NCI-H524 (cell line): ENCODE data around the gene EPB41L5.
"Not testable (repeated sequence)": the region's sequence is repeated elsewhere in the genome, so short reads cannot be mapped to it uniquely, and the experiment has no call there.

ENCODE experiments used
- DNase-seq, 2 experiments: peaks; one replicate each; lab custom pipeline; 2025; lab: John Stamatoyannopoulos, UW

Gene EPB41L5

GRCh38 chr2:120029672-120030640 is 17.1 kb downstream of the EPB41L5 start:
- no peak for DNase-seq

GRCh38 chr2:120032297-120032696 is 19.4 kb downstream of the EPB41L5 start:
- DNase-seq: no peak

- DNase-seq: peak in 1 of 2 experiments; percentile 2
Observed at GRCh38 chr2:120034027-120034426, 21.1 kb downstream of the EPB41L5 start.

- no peak for DNase-seq
Observed at GRCh38 chr2:120034621-120035020, 21.7 kb downstream of the EPB41L5 start.

GRCh38 chr2:120036145-120036544 is 23.3 kb downstream of the EPB41L5 start:
- DNase-seq: no peak

- no peak for DNase-seq
Observed at GRCh38 chr2:120037995-120038541, 25.2 kb downstream of the EPB41L5 start.

GRCh38 chr2:120042359-120042758 is 29.5 kb downstream of the EPB41L5 start:
- DNase-seq: no peak

- no peak for DNase-seq
Observed at GRCh38 chr2:120044336-120044735, 31.5 kb downstream of the EPB41L5 start.

- DNase-seq: not testable (repeated sequence)
Observed at GRCh38 chr2:120045775-120046174, 32.9 kb downstream of the EPB41L5 start.

- DNase-seq: not testable (repeated sequence)
Observed at GRCh38 chr2:120046252-120046651, 33.4 kb downstream of the EPB41L5 start.

GRCh38 chr2:120052597-120052996 is 39.7 kb downstream of the EPB41L5 start:
- DNase-seq: no peak

- DNase-seq: no peak
Observed at GRCh38 chr2:120053891-120054290, 41.0 kb downstream of the EPB41L5 start.

GRCh38 chr2:120059483-120059882 is 46.6 kb downstream of the EPB41L5 start:
- DNase-seq: no peak

- DNase-seq: no peak
Observed at GRCh38 chr2:120060088-120060623, 47.3 kb downstream of the EPB41L5 start.

- DNase-seq: no peak
Observed at GRCh38 chr2:120064664-120065063, 51.8 kb downstream of the EPB41L5 start.

- DNase-seq: no peak
Observed at GRCh38 chr2:120066800-120067547, 54.1 kb downstream of the EPB41L5 start.

- DNase-seq: not testable (repeated sequence)
Observed at GRCh38 chr2:120068040-120068658, 55.3 kb downstream of the EPB41L5 start.

GRCh38 chr2:120075545-120075944 is 62.7 kb downstream of the EPB41L5 start:
- DNase-seq: no peak

- DNase-seq: no peak
Observed at GRCh38 chr2:120077896-120078295, 65.0 kb downstream of the EPB41L5 start.

- no peak for DNase-seq
Observed at GRCh38 chr2:120079647-120080046, 66.8 kb downstream of the EPB41L5 start.

- no peak for DNase-seq
Observed at GRCh38 chr2:120091436-120091835, 78.6 kb downstream of the EPB41L5 start.

- no peak for DNase-seq
Observed at GRCh38 chr2:120094795-120095194, 81.9 kb downstream of the EPB41L5 start.
